Measurements from ENCODE around the gene RMRP.
"Not testable (repeated sequence)": the region's sequence is repeated elsewhere in the genome, so short reads cannot be mapped to it uniquely, and the experiment has no call there.

RMRP gene

GRCh38 chr9:35664531-35665470 is 7.0 kb upstream of the RMRP start, which contains the start of gene ARHGEF39:
Gene ARHGEF39, minus strand, starts transcription at chr9:35665195. Its CDS starts 26 bp downstream, at chr9:35665169.
- DNase-seq (ENCODE audit: low read depth), result peak; percentile 47

DNA sequence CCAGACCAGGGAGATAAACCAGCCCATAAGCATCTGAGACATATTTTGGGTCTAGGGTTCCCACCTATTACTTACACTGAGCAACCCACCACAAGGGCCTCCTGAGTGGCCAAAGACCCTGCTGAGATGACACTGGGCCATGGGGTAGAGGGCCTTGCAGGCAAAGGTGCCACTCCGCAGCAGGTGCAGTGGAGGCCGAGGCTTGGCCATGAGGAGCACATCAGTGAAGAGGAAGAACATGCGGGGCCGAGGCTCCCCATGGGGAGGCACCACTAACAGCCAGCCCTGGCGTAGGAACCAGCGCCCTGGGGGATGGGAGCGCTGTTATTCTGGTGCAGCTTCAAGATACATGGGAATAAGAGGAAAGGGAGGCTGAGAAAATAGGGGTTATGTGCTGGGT is 4.6 kb upstream of the RMRP start:
- DNase-seq (ENCODE audit: low read depth), result no peak

DNA sequence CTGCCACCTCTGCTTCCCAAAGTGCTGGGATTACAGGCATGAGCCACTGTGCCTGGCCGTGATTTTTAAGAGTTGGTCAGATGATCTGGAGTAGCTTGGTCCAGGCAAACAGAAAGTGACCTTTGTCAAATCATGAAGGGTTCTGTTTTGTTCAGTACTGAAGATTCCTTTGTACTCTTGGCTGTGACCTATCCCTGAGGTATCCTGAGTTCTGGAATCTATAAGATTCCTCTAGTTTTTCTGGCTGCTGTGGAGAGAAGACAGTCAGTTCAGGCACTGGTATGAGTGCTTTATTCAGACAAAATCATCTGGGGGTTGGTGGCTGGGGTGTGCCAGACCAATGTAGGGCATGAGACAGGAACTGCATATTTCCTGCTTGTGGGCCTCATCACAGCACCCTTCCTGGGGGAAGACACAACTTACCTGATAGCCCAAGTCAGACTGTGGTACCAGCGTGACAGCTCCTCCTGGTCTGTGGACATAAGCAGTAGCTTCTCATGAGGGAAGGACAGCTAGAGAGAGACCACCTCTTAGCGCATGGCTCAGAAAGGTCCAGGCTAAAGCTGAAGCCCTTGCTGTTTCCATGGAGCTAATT is 4.0 kb upstream of the RMRP start:
- DNase-seq (ENCODE audit: low read depth), result no peak

GRCh38 chr9:35660966-35661415 is 3.2 kb upstream of the RMRP start:
- DNase-seq (ENCODE audit: low read depth), result no peak

- DNase-seq (ENCODE audit: low read depth), result peak; percentile 56
Measured at GRCh38 chr9:35659340-35659739, 1.5 kb upstream of the RMRP start.

DNA sequence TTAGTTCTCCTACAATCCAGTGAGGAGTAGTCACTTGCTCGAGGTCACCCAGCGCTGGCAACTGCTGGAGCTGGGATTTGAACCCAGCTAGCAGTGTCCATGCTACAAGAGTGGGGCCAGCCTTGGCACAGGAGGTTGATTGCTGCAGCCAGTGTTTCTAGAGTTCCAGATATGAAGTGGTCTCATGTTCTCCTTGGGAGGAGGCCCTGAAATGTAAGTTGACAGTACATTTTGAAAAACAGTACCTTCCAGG is 1.1 kb upstream of the RMRP start:
- no peak for DNase-seq (ENCODE audit: low read depth)

- DNase-seq (ENCODE audit: low read depth), result no peak
Measured at GRCh38 chr9:35658137-35658967, 533 bp upstream of the RMRP start, which contains the start of gene CCDC107. Gene CCDC107, plus strand, starts transcription at chr9:35658292. Its CDS starts 88 bp downstream, at chr9:35658380.

DNA sequence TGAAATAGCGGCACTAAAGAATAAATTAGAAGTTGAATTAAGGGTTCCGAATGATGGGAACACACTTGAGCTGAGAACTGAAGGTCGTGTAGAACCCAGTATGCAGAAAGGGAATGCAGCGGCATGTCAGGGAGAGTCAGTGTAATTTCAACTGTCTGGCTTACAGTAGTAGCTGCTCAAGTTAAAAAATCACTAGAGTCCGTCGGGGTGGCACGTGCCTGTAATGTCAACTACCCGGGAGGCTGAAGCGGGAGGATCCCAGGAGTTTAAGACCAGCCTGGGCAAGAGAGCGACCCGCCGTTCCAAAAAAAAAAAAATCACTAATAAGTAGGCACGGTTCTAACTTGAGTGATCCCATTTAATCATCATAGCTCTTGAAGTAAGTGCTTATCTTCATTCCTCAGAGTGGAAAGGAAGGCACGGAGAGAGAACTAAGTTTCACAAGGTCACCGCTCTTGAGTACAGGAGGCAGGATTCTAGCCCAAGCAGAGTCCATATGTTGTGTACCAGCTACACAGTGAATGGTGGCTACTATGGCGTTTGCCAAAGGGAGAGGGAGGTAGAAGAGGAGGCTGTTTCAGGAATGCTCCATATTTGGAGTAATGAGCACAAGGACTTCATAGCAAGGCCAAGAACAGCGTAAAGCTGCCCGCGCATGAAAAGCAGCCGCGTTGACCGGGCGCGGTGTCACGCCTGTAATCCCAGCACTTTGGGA is 831 bp downstream of the RMRP start:
- DNase-seq (ENCODE audit: low read depth), result no peak

DNA sequence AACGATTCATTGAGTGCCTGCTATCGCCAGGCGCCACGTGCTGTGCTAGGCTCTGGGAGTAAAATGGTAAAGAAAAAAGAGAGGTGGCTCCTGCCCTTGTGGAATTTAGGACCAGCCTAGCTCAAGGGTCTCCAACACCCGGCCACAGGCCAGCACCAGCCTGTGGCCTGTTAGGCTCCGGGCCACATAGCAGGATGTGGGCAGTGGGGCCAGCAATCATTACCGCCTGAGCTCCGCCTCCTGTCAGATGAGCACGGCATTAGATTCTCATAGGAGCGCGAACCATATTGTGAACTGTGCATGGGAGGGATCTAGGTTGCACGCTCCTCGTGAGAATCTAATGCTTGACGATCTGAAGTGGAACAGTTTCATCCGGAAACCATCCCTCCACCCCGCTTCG is 1.5 kb downstream of the RMRP start:
- DNase-seq (ENCODE audit: low read depth), result no peak

- no peak for DNase-seq (ENCODE audit: low read depth)
Measured at GRCh38 chr9:35653611-35654010, 4.2 kb downstream of the RMRP start.

- no peak for DNase-seq (ENCODE audit: low read depth)
Measured at GRCh38 chr9:35652829-35653209, 5.0 kb downstream of the RMRP start.

DNA sequence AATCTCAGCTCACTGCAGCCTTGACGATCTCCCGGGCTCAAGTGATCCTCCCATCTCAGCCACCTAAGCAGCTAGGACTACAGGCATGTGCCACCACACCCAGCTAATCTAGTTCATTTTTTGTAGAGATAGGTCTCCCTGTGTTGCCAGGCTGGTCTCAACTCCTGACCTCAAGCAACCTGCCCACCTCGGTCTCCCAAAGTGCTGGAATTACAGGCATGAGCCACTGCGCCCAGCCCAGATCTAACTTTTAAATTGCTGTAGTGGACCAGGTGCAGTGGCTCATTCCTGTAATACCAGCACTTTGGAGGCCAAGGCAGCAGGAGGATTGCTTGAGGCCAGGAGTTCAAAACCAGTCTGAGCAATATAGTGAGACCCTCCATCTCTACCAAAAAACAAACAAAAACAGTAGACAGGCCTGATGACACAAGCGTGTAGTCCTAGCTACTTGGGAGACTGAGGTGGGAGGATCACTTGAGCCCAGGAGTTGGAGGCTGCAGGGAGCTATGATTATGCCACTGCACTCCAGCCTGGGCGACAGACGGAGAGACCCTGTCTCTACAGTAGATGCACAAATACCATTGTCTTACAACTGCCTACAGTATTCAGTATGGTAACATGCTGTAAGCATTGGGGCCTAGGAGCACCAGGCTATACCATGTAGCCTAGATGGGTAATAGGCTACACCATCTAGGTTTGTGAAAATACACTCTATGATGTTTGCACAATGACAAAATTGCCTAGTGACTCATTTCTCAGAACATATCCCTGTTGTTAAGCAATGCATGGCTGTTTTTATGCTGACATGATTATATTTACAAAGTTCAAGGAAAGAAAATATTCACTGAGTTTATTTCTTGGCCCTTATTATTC is 5.6 kb downstream of the RMRP start:
- DNase-seq (ENCODE audit: low read depth), result no peak

DNA sequence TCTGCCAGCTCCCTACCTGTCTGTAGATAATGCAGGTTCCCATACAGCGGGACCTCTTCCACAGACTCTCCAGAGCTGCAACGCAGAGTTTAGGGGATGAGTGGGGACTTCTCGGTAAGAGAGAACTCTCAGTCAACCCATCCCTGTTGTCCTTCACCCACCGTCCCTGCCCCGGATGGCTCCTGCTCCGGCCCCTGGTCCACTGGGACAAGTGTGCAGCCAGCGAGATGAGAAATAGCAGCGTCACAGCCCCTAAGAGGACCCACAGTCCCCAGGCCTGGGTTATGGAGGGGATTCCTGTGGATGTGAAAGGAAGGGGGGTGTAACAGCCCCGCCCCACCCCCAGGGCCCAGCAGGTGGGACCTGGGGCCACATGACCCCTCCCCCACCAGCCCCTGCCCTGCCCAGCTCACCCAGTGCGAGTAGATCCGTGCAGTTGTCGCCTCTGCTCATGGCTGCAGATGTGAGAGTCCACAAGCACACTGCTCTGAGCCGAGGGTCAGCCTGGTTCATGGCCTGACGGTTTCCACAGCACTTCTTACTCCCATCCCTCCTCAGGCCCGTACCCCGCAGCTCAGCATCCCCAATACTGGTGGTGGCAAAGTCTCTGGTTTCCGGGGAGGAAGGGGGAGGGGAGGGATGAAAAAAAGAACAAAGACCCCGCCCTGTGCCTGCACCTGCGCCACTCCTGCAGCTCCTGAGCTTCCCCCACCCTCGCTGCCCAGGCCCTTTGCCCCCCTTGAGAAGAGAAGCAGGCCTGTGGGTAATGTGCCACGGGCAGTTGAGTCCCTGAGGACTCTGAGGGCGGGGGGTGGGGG is 7.3 kb downstream of the RMRP start, which contains the start of gene SIT1:
TSS of gene SIT1 (minus strand) at position 591 of the 818 bp plus-strand sequence. CDS start at position 513, 78 bp downstream.
- no peak for DNase-seq (ENCODE audit: low read depth)

DNA sequence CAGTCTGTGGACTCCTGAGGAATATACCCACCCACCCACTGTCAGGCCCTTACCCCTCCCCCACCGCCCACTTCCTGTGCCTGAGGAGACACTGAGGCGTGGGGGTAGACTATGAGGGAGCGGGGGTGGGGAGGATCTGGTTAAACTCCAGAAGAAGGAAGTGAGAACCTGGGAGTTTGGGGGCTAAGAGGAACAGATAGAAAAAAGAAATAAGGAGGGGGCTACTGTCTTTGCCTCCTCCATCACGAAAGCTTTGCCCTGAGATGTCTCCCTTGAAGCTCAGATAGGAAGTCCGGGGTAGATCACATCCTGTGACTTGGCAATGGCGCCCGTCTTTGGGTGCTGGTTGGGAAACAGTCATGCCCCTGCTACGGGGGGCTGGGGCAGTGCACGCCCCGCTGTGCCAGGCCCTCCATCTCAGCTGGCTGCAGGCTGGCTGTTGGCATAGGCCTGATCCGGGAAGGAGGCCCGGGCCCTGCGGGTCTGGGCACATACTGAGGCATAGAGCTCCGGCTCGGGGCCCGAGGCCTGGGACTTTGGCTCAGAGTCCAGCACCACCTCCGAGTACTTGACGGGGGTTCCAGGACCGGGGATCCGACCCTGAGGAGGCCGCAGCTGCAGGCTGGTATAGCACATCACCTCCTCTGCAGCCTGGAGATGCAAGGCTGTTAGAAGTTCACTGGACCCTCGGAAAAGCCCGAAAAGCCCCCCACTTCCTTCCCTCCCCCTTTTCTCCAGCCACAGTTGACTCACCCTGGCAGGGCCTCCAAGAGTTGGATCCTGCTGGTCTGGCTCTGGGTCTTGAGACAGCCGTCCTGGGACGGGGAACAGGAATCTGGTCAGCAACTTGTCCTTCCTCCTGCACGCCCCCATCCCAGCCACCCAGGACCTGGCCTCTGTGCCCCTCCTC is 8.1 kb downstream of the RMRP start:
- no peak for DNase-seq (ENCODE audit: low read depth)

GRCh38 chr9:35646533-35647265 is 11.1 kb downstream of the RMRP start:
- DNase-seq (ENCODE audit: low read depth), result peak; percentile 76

- DNase-seq (ENCODE audit: low read depth), result no peak
Measured at GRCh38 chr9:35646153-35646532, 11.7 kb downstream of the RMRP start.

DNA sequence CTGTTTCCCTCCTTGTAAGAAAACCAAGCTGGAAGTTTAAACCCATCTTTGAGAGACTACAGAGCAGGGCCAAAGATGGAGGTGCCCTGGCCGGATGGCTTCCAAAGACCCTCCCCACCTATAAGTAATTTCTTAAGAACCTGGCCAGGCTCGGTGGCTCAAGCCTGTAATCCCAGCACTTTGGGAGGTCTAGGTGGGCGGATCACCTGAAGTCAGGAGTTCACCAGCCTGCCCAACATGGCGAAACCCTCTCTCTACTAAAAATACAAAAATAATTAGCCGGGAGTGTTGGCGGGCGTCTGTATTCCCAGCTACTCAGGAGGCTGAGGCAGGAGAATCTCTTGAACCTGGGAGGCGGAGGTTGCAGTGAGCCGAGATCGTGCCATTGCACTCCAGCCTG is 12.1 kb downstream of the RMRP start:
- not testable (repeated sequence) for DNase-seq (ENCODE audit: low read depth)

- DNase-seq (ENCODE audit: low read depth), result no peak
Measured at GRCh38 chr9:35643046-35643445, 14.8 kb downstream of the RMRP start.
